GM21723 (cell line): ENCODE data around the gene MLPH.

Experiments used
- ATAC-seq: cut with Tn5 transposase; IDR thresholded peaks from one replicate; pipeline ENCODE4 v1.9.1; 2021; ENCODE audit warnings: mild to moderate bottlenecking, moderate library complexity; ENCODE audit not compliant: unreplicated experiment

Gene MLPH

GRCh38 chr2:237478979-237479378 is 8.1 kb upstream of the MLPH start:
- ATAC-seq, result no peak

GRCh38 chr2:237479747-237480146 is 7.3 kb upstream of the MLPH start:
- no peak for ATAC-seq

GRCh38 chr2:237480556-237480955 is 6.5 kb upstream of the MLPH start:
- ATAC-seq, result no peak

GRCh38 chr2:237480988-237481525 is 6.0 kb upstream of the MLPH start:
- no peak for ATAC-seq

- no peak for ATAC-seq
These were observed 4.6 kb upstream of the MLPH start for GRCh38 chr2:237482485-237482884.

GRCh38 chr2:237483018-237483731 is 3.9 kb upstream of the MLPH start:
- no peak for ATAC-seq

GRCh38 chr2:237485304-237485703 is 1.7 kb upstream of the MLPH start:
- ATAC-seq, result no peak

- ATAC-seq, result no peak
These were observed 1.2 kb upstream of the MLPH start for GRCh38 chr2:237485844-237486243.

GRCh38 chr2:237486334-237486818 is 675 bp upstream of the MLPH start:
- ATAC-seq, result no peak

GRCh38 chr2:237487496-237487895 is 445 bp downstream of the MLPH start:
- no peak for ATAC-seq

- no peak for ATAC-seq
These were observed 1.2 kb downstream of the MLPH start for GRCh38 chr2:237488295-237488694.

GRCh38 chr2:237488901-237489860 is 2.1 kb downstream of the MLPH start:
- ATAC-seq, result no peak

- no peak for ATAC-seq
These were observed 3.1 kb downstream of the MLPH start for GRCh38 chr2:237490009-237490711.

GRCh38 chr2:237490795-237491194 is 3.7 kb downstream of the MLPH start:
- ATAC-seq, result no peak

- ATAC-seq, result no peak
These were observed 4.6 kb downstream of the MLPH start for GRCh38 chr2:237491515-237492118.

- ATAC-seq, result no peak
These were observed 5.3 kb downstream of the MLPH start for GRCh38 chr2:237492137-237492890.

GRCh38 chr2:237494066-237494465 is 7.0 kb downstream of the MLPH start:
- no peak for ATAC-seq

GRCh38 chr2:237495521-237496117 is 8.6 kb downstream of the MLPH start:
- no peak for ATAC-seq

GRCh38 chr2:237496428-237496827 is 9.4 kb downstream of the MLPH start:
- no peak for ATAC-seq
